Spleen (tissue), 7 donors: ENCODE measurements around the gene ADGRB2.

Experiments used
- CTCF ChIP-seq, 11 experiments: fragments of 200-600 bp in 7 of 11; fragments of 450-650 bp in 4 of 11; sonication (generic) in 4 of 11; IDR thresholded peaks in 8 of 11; conservative IDR thresholded peaks in 3 of 11; 1 replicate in 7 of 11; 2 replicates in 4 of 11; pipeline versions ENCODE4 v1.4.0 to v1.8.0; 2016 to 2021; ENCODE audit warnings: antibody characterized with exemption in 11 of 11, inconsistent platforms in 4 of 11, mild to moderate bottlenecking in 1 of 11
- POLR2A ChIP-seq, 3 donors: fragments of 450-650 bp; IDR thresholded peaks; one replicate each; pipeline ENCODE4 v1.5.1; 2017; ENCODE audit warnings: antibody characterized with exemption in 3 of 3, mild to moderate bottlenecking in 1 of 3
- POLR2AphosphoS5 ChIP-seq, 3 donors: sonication (generic); formaldehyde crosslinking; IDR thresholded peaks; one replicate each; pipeline ENCODE4 v1.5.1; 2017; ENCODE audit warnings: antibody characterized with exemption in 3 of 3
- donor health status: DM: no; HTN: no; CAD: no; lungs with moderate emphysema.
- donor health status: DM: no; HTN: no; CAD: no.
- donor health status: DM: no; HTN: no; CAD: no.

GRCh38 chr1:31732751-31733289 lies 31.3 kb downstream of the ADGRB2 start:
- TF ChIP-seq CTCF (IDR thresholded peaks at IDR 0.05 in 8 of 11, conservative IDR thresholded peaks at IDR 0.05 in 3 of 11) (no peak), POLR2AphosphoS5 (IDR thresholded peaks at IDR 0.05) (no peak), POLR2A (IDR thresholded peaks at IDR 0.05) (no peak)
